Breast epithelium (tissue), 4 donors: ENCODE measurements around the gene DUS3L. TPM values are rescaled to one million over a fixed set of nuclear protein-coding genes. Genes with fewer than 3 reads are reported as not detected.

Experiments used
- DNase-seq, 2 donors: peaks; one replicate each; pipeline ENCODE4 v3.0.0-alpha.2; 2019; ENCODE audit warnings: low spot score in 2 of 2
- H3K27ac ChIP-seq, 2 donors: fragments of 200-600 bp; sonication (generic) in 1 of 2; one replicate each; pipeline ENCODE4 v1.5.1; 2016 to 2019; ENCODE audit warnings: mild to moderate bottlenecking in 1 of 2
- H3K27me3 ChIP-seq, 2 donors: fragments of 200-600 bp; sonication (generic) in 1 of 2; one replicate each; pipeline versions ENCODE4 v1.5.1 to v1.6.0; 2017 to 2019; ENCODE audit warnings: control low read depth in 1 of 2, mild to moderate bottlenecking in 1 of 2
- H3K36me3 ChIP-seq: fragments of 200-600 bp; one replicate; pipeline ENCODE4 v1.5.1; 2019
- H3K4me1 ChIP-seq, 2 donors: fragments of 200-600 bp; sonication (generic); one replicate each; pipeline ENCODE4 v1.5.1; 2016 to 2019; ENCODE audit warnings: control low read depth in 1 of 2
- H3K4me3 ChIP-seq, 3 donors: fragments of 200-600 bp; sonication (generic); 1 replicate in 2 of 3; 2 replicates in 1 of 3; pipeline ENCODE4 v1.5.1; 2016 to 2019; ENCODE audit warnings: mild to moderate bottlenecking in 3 of 3, moderate library complexity in 2 of 3
- H3K9me3 ChIP-seq, 2 donors: fragments of 200-600 bp; sonication (generic) in 1 of 2; one replicate each; pipeline ENCODE4 v1.5.1; 2016 to 2019; ENCODE audit warnings: control low read depth in 1 of 2
- CTCF ChIP-seq, 3 donors: fragments of 450-650 bp; IDR thresholded peaks; one replicate each; pipeline ENCODE4 v1.5.1; 2016 to 2017; ENCODE audit warnings: antibody characterized with exemption in 3 of 3, mild to moderate bottlenecking in 3 of 3, moderate library complexity in 3 of 3
- POLR2A ChIP-seq: fragments of 450-650 bp; IDR thresholded peaks from one replicate; pipeline ENCODE4 v1.6.1; 2016; ENCODE audit warnings: antibody characterized with exemption, mild to moderate bottlenecking, moderate library complexity
- POLR2AphosphoS5 ChIP-seq, 3 donors: sonication (generic); formaldehyde crosslinking; IDR thresholded peaks; one replicate each; pipeline ENCODE4 v1.6.1; 2017; ENCODE audit warnings: antibody characterized with exemption in 3 of 3
- intact Hi-C: fragments of 100-400 bp; cut with DNase I; formaldehyde crosslinking; loops from one replicate; pipeline ENCODE4 v1.15.1; 2023; ENCODE audit warnings: low total_unique reads
- total RNA-seq, 3 donors: library from RNA; depleted of rRNA; stranded (reverse); fragments of >200 nt; gene quantifications; one replicate each; pipeline ENCODE4 v1.1.0, GENCODE V29; 2016

The DUS3L gene
- total RNA-seq, 3 donors from 2014 or later: 28.8 to 44.9 (median 37.2) TPM

- intact Hi-C loops: loop anchor here (5.0 kb wide), 1 partner anchor 921 kb away; no protein-coding TSS in a partner anchor
- no peaks in the 10 kb centered on the region for H3K9me3 ChIP-seq
- no peak overlapping the region for H3K4me3 ChIP-seq
- H3K27me3 ChIP-seq: peaks cover 0 to 6% of the 10 kb centered on the region in 2 donors
- TF ChIP-seq CTCF (IDR thresholded peaks at IDR 0.05) (no peak), POLR2A (no peak), POLR2AphosphoS5 (IDR thresholded peaks at IDR 0.05) (no peak)
- H3K4me1 ChIP-seq: no peaks in the 10 kb centered on the region
- H3K36me3 ChIP-seq: no peaks in the 10 kb centered on the region
- no peak for DNase-seq
- no peak overlapping the region for H3K27ac ChIP-seq
These were observed 7.3 kb upstream of the DUS3L start for GRCh38 chr19:5798244-5798643.

GRCh38 chr19:5795382-5795919 lies 4.5 kb upstream of the DUS3L start:
- Histone ChIP-seq H3K9me3 (no peaks in the 10 kb centered on the region), H3K27ac (no peak overlapping the region), H3K4me3 (no peak overlapping the region), H3K27me3 (no peaks in the 10 kb centered on the region), H3K4me1 (no peaks in the 10 kb centered on the region), H3K36me3 (no peaks in the 10 kb centered on the region)
- no peak for TF ChIP-seq CTCF (IDR thresholded peaks at IDR 0.05)
- intact Hi-C loops: loop anchor here (5.0 kb wide), 1 partner anchor 918 kb away; no protein-coding TSS in a partner anchor
- DNase-seq: no peak

GRCh38 chr19:5793188-5793587 lies 2.2 kb upstream of the DUS3L start:
- no peaks in the 10 kb centered on the region for H3K9me3 ChIP-seq
- no peak overlapping the region for H3K27ac ChIP-seq
- intact Hi-C loops: no loop called here

GRCh38 chr19:5792224-5792623 lies 1.3 kb upstream of the DUS3L start:
- TF ChIP-seq POLR2AphosphoS5 (IDR thresholded peaks at IDR 0.05) (no peak), POLR2A (no peak), CTCF (IDR thresholded peaks at IDR 0.05) (no peak)
- intact Hi-C loops: no loop called here
- no peak for DNase-seq
- Histone ChIP-seq H3K27me3 (no peaks in the 10 kb centered on the region), H3K4me1 (peaks cover 0 to 8% of the 10 kb centered on the region in 2 donors), H3K4me3 (no peak overlapping the region), H3K36me3 (no peaks in the 10 kb centered on the region), H3K27ac (no peak overlapping the region), H3K9me3 (no peaks in the 10 kb centered on the region)

More at GRCh38 chr19:5793188-5793587, 2.2 kb upstream of the DUS3L start:
- Histone ChIP-seq H3K4me3 (no peak overlapping the region), H3K27me3 (no peaks in the 10 kb centered on the region), H3K36me3 (no peaks in the 10 kb centered on the region), H3K4me1 (peaks cover 0 to 8% of the 10 kb centered on the region in 2 donors)
- TF ChIP-seq CTCF (IDR thresholded peaks at IDR 0.05) (no peak), POLR2A (no peak), POLR2AphosphoS5 (IDR thresholded peaks at IDR 0.05) (no peak)
- DNase-seq: no peak

GRCh38 chr19:5789886-5790558 lies 941 bp downstream of the DUS3L start:
- H3K36me3 ChIP-seq: no peaks in the 10 kb centered on the region
- peak overlapping the region; percentile 94 to 99 for H3K27ac ChIP-seq
- H3K27me3 ChIP-seq: no peaks in the 10 kb centered on the region
- no peaks in the 10 kb centered on the region for H3K9me3 ChIP-seq
- peaks cover 0 to 8% of the 10 kb centered on the region in 2 donors for H3K4me1 ChIP-seq
- intact Hi-C loops: no loop called here
- TF ChIP-seq CTCF (IDR thresholded peaks at IDR 0.05) (no peak), POLR2A (no peak), POLR2AphosphoS5 (IDR thresholded peaks at IDR 0.05) (no peak)
- peak overlapping the region; percentile 73 to 95 (median 92) for H3K4me3 ChIP-seq
- peak in 1 of 2 donors; percentile 34 for DNase-seq
